Measurements from ENCODE around the gene FER.
"Not testable (repeated sequence)": the region's sequence is repeated elsewhere in the genome, so short reads cannot be mapped to it uniquely, and the experiment has no call there.

Gene FER

DNA sequence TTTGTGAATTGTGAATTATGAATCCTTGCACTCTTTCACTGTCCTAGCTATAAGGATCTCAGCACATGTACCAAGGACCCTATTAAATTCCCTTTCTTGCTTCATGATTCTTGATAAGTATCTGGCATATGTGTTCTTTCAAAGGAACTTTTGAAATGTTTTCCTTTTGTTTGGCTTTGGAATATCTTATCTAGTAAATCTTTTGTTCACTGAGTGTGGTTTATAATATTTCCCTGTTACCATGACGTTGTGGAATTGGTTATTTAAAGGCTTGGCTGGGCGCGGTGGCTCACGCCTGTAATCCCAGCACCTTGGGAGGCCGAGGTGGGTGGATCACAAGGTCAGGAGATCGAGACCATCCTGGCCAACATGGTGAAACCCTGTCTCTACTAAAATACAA is 151.5 kb downstream of the FER start:
- DNase-seq = not testable (repeated sequence)

DNA sequence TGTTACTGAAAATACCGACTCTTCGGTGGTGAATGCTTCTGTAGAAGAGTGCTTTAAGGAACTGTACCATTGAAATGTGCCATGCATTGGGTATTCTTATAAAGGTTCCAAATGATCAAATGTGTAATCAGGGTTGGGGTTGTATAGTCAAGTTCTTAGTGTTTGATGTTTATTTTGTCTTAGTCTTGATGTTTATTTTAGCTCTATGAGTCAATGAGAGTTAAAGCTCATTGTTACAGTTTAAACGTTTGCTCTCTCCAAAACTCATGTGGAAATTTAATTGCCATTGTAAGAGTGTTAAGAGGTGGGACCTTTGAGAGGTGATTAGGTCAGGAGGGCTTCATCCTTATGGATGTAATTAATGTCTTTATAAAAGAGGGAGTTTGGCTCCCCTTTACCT is 153.0 kb downstream of the FER start:
- DNase-seq = no peak

DNA sequence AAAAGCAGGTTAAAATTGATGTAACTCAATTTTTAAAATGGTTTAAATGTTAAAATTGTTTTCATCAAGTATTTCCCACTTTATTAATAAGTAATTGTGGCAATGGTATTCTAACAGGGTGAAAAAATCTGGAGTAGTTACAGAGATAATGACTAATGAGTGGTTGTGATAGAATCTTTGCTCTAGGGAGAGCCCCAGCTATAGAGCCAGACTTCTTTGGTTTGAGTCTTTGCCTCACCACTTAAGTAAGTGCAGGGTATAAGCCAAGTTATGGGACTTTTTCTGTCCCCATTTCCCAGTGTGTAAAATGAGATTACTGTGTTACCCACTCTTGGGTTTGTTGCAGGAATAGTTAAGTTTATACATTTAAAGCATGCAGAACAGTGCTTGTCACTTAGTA is 158.1 kb downstream of the FER start:
- DNase-seq = no peak

DNA sequence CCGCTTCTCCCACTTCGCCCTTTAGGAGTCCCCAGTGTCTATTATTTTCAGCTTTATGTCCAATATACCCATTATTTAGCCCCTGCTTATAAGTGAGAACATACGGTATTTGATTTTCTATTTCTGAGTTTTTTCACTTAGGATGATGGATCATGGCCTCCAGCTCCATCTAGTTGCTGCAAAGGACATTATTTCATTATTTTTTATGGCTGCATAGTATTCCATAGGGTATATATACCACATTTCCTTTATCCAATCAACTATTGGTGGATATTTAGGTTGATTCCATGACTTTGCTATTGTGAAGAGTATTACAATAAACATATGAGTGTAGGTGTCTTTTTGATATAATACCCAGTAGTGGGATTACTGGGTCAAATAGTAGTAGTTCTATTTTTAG is 162.9 kb downstream of the FER start:
- DNase-seq = no peak

DNA sequence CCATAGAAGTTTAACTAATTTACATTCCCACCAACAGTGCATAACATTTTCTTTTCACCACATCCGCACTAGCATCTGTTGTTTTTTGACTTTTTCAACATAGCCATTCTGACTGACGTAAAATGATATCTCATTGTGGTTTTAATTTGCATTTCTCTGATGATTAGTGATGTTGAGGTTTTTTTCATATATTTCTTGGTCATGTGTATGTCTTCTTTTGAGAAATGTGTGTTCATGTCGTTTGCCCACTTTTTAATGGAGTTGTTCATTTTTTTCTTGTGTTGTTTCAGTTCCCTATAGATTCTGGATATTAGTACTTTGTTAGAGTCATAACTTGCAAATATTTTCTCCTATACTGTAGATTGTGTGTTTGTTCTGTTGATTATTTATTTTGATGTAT is 163.4 kb downstream of the FER start:
- no peak for DNase-seq

DNA sequence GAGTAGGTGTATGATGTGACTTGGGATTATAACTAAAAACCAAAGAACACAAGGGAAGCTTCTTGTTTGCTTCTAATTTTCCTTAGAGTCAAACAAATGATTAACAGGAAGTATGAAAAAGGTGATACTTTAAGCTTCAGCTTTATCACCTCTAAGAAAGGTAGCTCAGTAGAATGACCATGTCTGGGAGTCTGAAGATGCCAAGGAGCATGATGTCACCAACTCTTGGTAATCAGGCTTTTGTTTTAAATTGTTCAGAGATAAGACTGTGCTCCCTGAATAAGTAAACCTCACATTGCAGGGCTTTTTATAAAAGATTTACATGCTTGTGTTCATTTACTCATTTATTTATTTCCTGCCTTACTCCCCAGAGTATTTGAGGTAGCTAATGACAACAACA is 169.9 kb downstream of the FER start:
- DNase-seq = no peak

DNA sequence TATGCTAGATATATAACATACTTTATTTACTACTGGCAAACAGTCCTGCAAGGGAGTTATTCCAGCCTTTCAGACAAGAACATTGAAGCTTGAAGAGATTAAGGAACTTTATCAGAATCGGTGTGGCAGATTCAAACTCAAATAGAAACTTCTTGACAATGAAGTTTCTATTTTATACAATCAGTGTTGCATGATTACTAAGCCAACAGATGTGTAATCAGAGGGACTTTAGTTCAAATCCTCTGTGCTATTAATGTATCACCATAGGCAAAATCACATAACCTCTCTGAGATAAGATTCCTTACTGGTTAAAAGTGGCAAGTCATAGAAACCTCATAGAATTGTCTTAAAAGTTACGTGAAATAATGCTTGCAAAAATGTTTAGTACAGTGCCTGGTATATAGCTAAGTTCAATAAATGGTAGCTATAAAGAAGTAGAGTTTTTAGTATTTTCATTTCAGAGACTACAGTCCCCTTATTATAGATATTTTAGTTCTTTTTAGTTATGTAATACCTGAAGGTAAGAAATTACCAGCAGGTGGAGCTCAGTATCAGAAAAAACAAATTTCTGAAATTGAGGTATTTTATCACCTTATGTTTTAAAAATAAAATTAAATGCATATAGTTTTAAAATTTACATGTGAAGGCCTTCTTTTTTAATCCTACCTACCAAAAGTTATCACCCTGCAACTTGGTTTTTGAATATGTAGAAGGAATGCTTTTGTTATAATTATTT is 172.1 kb downstream of the FER start:
- no peak for DNase-seq

DNA sequence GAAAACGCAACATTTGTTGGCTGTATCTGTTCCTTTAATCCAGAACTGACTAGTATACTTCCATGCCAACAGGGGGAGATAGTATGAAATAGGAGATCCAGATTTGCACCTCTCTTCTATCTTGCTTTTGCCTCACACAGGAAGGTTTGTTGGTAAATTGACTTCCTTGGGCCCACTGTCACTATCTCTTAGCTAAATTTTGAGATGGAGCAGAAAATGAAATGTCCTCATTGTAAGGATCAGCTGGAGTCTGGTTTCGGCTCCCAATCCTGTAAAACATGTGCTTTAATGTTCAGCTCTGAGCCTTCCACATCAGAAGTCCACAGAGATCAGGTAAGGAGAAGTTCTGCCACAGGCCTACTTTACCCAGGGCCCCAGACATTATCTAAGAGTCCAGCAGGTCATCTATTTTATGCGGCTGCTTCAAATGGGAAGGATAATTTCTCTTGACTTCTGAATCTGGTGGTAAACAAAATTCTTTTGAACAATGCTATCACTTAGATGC is 176.8 kb downstream of the FER start:
- no peak for DNase-seq

DNA sequence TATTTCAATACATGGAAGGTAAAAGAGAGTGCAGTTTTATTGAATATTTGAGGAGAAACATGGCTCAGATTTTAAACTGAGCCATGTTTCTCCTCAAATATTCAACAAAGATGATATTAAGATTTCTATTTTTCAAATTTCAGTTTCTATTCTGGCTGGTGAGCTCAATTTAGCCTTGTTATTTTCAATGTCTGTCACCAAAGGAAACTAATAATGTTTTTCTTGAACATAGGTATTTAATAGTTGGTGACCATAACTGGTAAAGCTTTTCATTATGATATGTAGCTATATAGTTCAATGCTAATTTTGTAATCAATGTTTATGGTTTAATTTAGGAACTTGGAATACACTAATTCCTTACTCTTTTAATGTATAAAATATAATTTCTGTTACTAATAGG is 177.4 kb downstream of the FER start:
- DNase-seq = no peak

DNA sequence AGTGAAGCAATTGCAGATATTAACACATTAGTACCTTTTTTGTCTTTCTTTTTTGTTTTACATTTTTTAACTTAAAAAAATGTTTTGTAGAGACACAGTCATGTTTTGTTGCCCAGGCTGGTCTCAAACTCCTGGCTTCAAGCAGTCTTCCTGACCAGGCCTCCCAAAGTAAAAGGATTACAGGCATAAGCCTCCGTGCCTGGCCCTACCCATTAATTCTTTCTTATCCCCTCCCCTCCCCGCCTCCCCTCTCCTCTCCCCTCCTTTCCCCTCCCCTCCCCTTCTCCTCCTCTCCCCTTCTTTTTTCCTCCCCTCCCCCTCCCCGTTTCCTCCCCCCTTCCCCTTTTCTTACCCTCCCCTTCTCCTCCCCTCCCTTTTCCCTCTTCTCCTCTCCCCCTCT is 182.4 kb downstream of the FER start:
- DNase-seq = no peak

DNA sequence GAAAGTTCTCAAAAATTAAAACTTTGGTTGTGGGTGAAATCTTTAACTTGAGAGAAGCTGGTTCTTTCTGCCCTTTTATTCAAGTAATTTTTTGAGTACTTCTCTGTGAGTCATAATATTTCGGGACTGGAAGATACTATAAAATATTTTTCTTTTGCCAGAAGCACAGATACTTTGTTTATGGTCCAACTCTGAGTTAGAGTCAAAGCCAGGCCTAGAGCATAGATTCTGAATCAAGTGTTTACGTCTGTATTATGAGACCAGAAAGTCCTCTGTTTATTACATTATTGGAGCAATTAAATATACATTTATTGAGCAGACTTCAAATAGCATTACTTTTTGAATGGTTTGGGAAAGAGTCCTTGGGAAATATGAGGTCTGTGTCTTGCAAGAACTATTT is 187.9 kb downstream of the FER start:
- DNase-seq = no peak

DNA sequence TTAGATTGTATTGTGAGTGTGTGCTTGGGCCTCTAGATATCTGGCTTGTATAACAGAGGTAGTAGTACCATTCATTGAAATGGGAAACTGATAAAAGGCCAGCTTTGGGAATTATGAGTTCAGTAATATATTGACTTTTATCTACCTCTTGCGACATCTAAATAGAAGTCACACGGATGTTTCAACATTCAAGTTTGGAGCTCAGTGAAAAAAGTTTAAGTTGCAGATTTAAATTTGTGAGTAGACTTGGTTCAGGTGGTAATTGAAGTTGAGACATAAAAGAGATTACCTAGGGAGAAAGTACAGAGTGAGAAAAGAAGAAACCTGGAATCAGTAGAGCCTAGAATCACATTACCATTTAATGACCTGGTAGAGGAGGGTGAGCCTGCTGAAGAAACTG is 189.5 kb downstream of the FER start:
- no peak for DNase-seq

DNA sequence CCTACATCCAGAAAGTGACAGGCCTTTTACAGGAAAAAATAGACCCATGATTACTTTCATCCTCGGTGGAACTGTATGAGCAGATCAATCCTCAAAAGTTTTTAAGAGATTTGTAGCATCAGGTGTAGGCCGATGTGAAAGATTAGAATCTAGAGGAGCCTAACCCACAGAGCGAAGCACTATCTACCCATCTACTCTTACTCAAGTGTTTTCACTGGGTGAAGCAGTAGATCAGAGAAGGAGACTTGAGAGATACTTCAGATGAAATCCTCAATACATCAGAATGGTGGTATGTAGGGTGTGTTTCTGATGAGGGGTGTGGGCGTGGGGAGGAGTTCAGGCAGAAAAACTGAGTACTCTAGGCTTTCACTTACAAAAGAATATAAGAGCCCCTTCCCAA is 192.8 kb downstream of the FER start:
- DNase-seq = no peak

DNA sequence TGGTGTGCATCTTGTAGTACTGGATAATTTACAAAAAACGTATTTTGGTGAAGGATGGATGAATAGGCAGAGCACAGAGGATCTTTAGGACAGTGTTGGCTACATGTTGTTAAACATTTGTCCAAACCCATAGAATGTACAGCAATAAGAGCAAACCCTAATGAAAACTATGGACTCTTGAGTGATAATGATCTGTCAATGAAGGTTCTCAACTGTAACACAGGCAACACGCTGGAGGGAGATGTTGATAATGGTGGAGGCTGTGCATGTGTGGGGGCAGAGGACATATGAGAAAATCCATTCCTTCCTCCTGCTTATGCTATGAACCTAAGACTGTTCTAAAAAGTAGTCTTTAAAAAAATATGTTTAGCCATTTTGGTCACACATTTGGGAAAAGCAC is 194.0 kb downstream of the FER start:
- no peak for DNase-seq

DNA sequence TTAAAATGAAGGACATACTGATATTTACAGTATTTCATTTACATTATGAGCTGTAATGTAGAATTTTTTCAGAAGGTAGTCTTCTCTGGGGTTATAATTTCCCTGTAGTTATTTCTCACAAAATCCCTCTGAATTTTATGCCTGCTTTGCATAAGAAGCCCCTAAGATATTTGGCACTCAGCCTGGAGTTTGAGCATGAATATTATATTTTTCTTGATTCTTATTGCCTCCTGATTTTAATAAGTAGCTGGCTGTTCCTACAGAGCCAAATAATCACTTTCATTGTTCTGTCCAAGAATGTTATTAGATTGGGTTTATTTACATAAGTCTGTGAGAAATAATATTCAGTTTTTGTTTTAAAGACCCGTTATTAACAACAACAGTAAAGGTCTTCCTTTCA is 195.0 kb downstream of the FER start:
- no peak for DNase-seq

DNA sequence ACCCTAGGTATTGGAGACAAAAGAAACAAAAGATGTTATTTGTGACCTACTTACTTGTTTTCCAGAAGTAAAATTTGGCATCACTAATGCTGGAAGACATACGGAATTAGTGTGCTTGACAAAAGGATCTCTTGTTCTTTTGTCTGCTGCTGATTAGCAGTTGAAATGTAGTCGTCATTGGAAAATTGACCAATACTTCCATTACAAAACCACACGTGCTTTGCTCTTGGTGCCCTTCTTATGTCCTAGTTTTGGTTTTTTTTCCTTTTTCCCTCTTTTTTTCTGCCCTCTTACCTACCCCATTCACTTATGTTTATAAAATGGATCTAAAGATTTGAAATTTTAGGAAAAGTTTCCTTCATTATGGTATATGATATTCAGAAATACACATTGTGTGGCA is 197.4 kb downstream of the FER start:
- no peak for DNase-seq

DNA sequence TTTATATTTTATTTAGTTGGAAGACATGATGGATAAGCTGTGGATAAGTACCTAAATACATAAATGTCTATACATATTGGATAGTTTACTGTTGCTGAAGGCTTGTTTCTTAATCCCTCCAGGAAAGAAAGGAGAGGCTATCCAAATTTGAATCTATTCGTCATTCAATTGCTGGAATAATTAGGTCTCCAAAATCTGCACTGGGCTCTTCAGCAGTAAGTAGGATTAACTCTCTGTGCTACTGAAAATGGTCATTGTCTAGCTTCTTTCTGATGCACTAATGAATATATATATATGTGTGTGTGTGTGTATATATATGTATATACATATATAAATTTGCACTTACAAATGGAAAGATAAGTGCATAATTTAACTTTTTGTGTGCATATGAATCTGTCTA is 198.3 kb downstream of the FER start:
- no peak for DNase-seq

DNA sequence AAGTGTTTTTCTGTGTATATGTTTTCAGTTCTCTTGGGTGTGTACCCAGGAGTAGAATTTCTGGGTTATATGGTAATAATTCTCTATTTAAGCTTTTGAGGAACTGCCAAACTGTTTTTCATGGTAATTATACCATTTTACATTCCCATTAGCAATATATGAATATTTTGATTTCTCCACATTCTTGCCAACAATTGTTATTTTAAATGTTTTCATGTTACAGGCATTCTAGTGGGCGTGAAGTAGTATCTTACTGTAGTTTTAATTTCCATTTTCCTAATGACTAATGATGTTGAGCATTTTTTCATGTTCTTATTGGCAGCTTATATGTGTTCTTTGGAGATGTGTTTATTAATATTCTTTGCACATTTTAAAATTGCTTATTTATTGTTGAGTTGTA is 199.5 kb downstream of the FER start:
- no peak for DNase-seq

DNA sequence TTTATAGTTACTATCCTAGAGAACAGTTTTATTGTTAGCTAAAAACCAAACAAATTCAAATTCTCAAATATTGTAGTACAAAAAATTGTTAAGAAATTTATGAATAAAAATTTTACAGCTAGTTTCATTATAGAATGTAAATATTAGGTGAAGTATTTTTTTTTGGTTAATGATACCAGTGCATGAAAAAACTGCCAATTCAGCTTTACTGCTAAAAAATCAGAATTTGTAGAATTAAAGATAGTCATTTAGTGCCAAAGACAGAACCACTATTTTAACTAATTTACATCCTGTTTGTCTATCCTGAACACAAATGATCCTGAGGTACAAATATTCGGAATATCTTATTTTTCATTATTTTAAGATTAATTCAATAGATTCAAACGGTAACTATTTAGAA is 202.6 kb downstream of the FER start:
- DNase-seq = no peak

DNA sequence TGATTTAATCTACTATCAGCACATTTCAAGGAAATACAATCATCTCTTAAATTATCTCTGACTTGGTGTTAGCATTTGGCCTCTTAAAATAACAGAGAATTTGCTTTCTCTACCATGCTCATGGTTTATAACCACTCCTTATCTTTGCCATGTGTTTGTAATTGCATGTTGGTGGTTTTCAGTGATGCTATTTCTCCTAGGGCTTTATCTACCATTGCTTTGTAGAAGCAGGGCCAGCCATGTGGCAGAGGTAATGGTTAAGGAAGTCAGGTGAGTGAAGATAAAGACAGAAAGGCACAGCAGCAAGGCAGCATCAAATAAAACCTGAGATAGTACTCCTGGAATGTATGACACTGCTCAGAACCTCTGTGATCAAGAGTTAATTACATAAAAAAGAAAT is 206.2 kb downstream of the FER start:
- no peak for DNase-seq

DNA sequence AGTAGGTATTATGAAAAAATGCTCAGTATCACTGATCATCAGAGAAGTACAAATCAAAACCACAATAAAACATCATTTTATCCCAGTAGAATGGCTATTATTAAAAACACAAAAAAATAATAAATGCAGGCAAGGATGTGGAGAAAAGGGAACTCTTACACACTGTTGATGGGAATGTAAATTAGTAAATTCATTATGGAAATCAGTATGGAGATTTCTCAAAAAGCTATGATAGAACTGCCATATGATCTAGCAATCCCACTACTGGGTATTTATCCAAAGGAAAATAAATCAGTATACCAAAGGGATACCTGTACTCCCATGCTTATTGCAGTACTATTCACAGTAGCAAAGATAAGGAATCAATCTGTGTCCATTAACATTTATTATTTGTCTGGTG is 209.6 kb downstream of the FER start:
- DNase-seq = no peak

DNA sequence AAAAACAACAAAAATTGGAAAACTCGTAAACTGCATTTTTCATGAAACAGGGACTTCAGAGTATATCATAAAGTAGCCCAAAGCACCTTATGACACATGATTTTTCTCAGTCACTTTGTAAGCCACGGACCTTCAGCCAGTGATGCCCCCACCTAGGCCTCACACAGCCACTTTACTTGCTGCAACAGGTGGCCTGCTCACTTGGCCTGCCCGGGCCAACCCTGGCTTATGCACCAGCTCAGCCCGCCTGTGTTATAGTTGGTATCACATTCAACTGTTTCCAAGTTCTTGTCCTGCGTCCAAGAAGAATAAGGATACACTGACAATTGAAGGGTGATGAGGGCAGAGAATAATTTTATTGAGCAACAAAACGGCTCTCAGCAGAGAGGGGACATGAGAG is 219.2 kb downstream of the FER start:
- no peak for DNase-seq

DNA sequence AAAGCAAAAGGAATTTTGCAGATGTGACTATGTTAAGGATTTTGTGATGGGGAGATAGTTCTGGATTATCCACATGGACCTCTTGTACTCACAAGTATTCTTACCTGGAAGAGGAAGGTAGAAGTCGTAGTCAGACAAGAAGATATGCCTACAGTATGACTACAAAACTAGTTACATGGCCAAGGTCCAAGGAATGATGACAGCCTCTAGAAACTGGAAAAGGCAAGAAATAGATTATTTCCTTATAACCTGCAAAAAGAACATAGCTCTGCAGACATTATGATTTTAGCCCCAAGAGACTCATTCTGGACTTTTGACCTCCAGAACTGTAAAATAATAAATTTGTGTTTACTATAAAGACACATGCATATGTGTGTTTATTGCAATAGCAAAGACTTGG is 226.9 kb downstream of the FER start:
- DNase-seq = no peak

DNA sequence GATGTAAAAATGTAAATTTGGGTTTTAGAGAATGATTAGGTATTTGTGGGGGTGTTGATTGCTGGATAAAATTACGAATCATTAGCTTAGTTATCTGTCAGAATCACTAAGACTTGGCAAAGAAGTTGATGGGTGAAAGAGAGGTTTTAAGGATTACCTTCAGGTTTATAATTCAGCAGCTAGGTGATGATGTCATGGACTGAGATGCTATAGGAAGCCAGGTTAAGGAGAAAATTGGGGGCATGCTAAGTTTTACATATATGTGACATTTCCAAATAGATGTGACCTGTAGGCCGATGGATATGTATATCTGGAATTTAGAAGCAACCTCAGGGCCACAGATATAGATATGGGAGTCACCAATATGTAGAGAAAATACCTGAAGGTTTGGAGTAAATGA is 228.0 kb downstream of the FER start:
- no peak for DNase-seq

DNA sequence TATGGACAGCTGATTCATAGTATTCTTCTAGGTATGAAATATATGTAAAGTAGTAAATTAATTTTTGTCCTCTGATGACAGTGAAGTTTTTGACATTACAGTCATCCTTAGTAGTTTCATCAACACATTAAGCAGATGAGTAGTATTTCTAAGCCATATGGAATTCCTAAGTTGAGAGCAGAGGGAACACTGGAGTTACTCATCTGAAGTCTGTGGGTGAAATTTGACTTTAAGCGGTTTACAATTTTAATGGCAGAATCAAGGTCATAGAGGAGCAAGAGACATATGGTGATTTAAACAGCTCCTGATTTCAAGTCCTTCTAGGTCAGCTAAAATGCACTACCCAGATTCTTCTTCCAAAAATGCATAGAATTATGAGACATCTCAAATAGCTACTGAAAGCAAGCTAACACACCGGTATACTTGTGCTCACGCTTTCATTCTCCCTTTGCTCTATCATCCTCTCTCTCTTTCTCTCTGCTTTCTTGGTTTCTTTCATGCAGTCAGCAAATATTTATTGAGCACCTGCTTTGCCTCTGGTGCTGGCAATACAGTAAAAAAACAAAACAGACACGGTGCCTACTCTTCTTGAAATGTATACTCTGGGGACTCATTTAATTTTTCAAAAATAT is 235.9 kb downstream of the FER start:
- DNase-seq = no peak

Data from effector CD8-positive, alpha-beta T cell (primary cell).